ENCODE data around the gene KCTD12. TPM values are rescaled to one million over a fixed set of nuclear protein-coding genes. Genes with fewer than 3 reads are reported as not detected.
"Not testable (repeated sequence)": the region's sequence is repeated elsewhere in the genome, so short reads cannot be mapped to it uniquely, and the experiment has no call there.

The KCTD12 gene
- total RNA-seq, 2 donors from 2014 or later = 30.3 to 58.4 TPM

- DNase-seq = no peak
- no peaks in the 10 kb centered on the region for H3K4me1 ChIP-seq
- TF ChIP-seq CTCF (IDR thresholded peaks at IDR 0.05) = no peak
- no peaks in the 10 kb centered on the region for H3K9me3 ChIP-seq
- H3K9ac ChIP-seq (ENCODE audit: low read depth in 2 of 2, low read length in 2 of 2) = no peak overlapping the region
- H3K27ac ChIP-seq = no peak overlapping the region
- H3K27me3 ChIP-seq = no peaks in the 10 kb centered on the region
- intact Hi-C loops (cut with DNase I) = no loop called here
- H3K36me3 ChIP-seq = no peaks in the 10 kb centered on the region
- H3K4me3 ChIP-seq = no peak overlapping the region
Observed at GRCh38 chr13:76928456-76928855, 42.3 kb upstream of the KCTD12 start.

DNA sequence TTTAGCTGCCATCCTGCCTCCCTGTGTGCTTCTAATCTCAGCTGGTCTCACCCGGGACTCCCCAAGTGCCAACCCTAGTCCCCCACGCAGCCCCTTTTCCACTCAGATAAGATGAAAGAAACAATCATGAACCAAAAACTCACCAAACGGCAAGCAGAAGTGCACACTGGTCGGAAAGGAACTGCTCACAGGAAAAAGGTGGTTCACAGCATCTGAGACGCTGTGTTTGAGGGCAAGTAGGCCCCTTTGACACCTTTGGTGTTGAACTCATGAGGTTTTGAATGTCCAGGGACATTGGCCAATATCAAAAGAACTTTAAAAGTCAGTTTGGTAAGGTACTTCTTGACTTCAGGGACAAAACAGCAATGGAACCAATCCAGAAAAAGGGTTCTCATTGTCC, 41.8 kb upstream of the KCTD12 start:
- no peaks in the 10 kb centered on the region for H3K4me1 ChIP-seq
- intact Hi-C loops (cut with DNase I) = no loop called here
- H3K27ac ChIP-seq = no peak overlapping the region
- H3K27me3 ChIP-seq = no peaks in the 10 kb centered on the region
- H3K9me3 ChIP-seq = no peaks in the 10 kb centered on the region
- DNase-seq = no peak
- TF ChIP-seq CTCF (IDR thresholded peaks at IDR 0.05) = no peak
- no peak overlapping the region for H3K9ac ChIP-seq (ENCODE audit: low read depth in 2 of 2, low read length in 2 of 2)
- H3K36me3 ChIP-seq = no peaks in the 10 kb centered on the region
- no peak overlapping the region for H3K4me3 ChIP-seq

DNA sequence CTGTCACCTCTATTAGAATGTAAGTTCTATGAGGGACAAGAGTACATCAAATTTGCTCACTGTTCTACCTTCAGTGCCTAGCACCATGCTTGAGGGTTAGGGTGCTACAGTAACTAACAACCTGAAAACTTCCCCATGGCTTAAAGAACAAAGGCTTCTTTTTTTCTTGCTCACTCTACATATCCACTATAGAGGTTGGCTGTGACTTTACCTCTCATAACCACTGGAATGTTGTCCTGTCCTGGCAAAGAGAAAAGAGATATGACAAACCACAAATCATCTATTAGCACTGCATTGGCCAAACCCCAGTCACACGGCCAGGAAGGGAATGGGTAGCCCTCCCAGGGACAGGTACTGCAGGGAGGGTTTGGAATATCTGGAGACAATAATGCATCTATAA, 38.9 kb upstream of the KCTD12 start:
- Histone ChIP-seq H3K27ac (no peak overlapping the region), H3K4me3 (no peak overlapping the region), H3K36me3 (no peaks in the 10 kb centered on the region), H3K27me3 (no peaks in the 10 kb centered on the region), H3K9me3 (no peaks in the 10 kb centered on the region), H3K9ac (ENCODE audit: low read depth in 2 of 2, low read length in 2 of 2) (no peak overlapping the region), H3K4me1 (no peaks in the 10 kb centered on the region)
- TF ChIP-seq CTCF (IDR thresholded peaks at IDR 0.05) = no peak
- intact Hi-C loops (cut with DNase I) = no loop called here
- DNase-seq = no peak

GRCh38 chr13:76921516-76921915, 35.3 kb upstream of the KCTD12 start:
- H3K9ac ChIP-seq (ENCODE audit: low read depth in 2 of 2, low read length in 2 of 2) = no peak overlapping the region
- TF ChIP-seq CTCF (IDR thresholded peaks at IDR 0.05) = no peak
- H3K9me3 ChIP-seq = no peaks in the 10 kb centered on the region
- no peak overlapping the region for H3K27ac ChIP-seq
- DNase-seq = no peak
- H3K4me3 ChIP-seq = no peak overlapping the region
- no peaks in the 10 kb centered on the region for H3K4me1 ChIP-seq
- H3K27me3 ChIP-seq = no peaks in the 10 kb centered on the region
- H3K36me3 ChIP-seq = no peaks in the 10 kb centered on the region
- intact Hi-C loops (cut with DNase I) = no loop called here

DNA sequence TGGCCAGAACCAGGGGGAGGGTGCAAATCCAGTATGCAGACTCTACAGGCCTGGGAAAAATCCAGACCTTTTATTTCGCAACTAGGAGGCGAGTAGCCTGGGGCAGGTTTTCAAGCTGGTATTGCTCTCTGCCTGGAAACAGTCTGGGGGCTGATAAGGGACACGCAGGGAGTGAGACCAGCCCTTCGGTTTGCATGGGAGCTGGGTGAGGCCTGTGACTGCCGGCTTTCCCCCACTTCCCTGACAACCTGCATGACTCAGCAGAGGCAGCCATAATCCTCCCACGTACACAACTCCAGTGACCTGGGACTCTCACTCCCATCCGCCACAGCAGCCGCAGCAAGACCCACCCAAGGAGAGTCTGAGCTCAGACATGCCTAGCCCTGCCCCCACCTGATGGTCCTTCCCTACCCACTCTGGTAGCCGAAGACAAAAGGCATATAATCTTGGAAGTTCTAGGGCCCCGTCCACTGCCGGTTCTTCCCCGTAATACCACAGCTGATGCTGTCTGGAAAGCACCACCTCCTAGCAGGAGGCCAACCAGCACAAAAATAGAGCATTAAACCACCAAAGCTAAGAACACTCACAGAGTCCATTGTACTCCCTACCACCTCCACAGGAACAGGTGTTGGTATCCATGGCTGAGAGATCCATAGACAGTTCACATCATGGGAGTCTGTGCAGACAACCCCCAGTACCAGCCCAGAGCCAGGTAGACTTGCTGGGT, 31.7 kb upstream of the KCTD12 start:
- H3K9me3 ChIP-seq; H3K4me3 ChIP-seq; H3K27ac ChIP-seq; intact Hi-C loops (cut with DNase I); DNase-seq; H3K9ac ChIP-seq (ENCODE audit: low read depth in 2 of 2, low read length in 2 of 2); H3K36me3 ChIP-seq; H3K27me3 ChIP-seq; H3K4me1 ChIP-seq: not testable (repeated sequence)

DNA sequence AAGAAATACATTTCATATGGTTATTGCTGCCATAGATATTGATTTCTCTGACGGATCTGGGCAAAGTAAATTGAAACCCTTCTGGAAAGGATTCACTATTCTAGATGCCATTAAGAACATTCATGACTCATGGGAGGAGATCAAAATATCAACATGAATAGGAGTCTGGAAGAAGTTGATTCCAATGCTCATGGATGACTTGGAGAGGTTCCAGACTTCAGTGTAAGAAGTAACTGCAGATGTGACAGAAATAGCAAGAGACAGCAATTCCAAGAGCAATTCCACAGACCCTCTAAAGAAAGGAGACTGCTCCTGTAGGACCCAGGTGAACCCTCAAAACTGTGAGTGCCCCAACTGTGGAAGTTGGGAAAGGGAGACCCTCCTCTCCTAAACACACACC, 30.9 kb upstream of the KCTD12 start:
- Histone ChIP-seq H3K9me3 (no peaks in the 10 kb centered on the region), H3K4me1 (no peaks in the 10 kb centered on the region), H3K27ac (no peak overlapping the region), H3K4me3 (no peak overlapping the region), H3K27me3 (no peaks in the 10 kb centered on the region), H3K9ac (ENCODE audit: low read depth in 2 of 2, low read length in 2 of 2) (no peak overlapping the region), H3K36me3 (no peaks in the 10 kb centered on the region)
- no peak for TF ChIP-seq CTCF (IDR thresholded peaks at IDR 0.05)
- DNase-seq = no peak
- intact Hi-C loops (cut with DNase I) = no loop called here
